ENCODE results near the gene PKNOX1. TPM values are rescaled to one million over a fixed set of nuclear protein-coding genes. Genes with fewer than 3 reads are reported as not detected.
"Not testable (repeated sequence)": the region's sequence is repeated elsewhere in the genome, so short reads cannot be mapped to it uniquely, and the experiment has no call there.

Gene PKNOX1
- polyA plus RNA-seq, 3 donors from 2014 or later: 11.0 to 25.3 (median 14.8) TPM

- Mint-ChIP-seq H3K27me3 (ENCODE audit: low read depth in 3 of 3) (peaks cover 0 to 3% (median 2%) of the 10 kb centered on the region in 3 donors), H3K9me3 (no peaks in the 10 kb centered on the region), H3K4me1 (peaks cover 0 to 1% of the 10 kb centered on the region in 2 donors), H3K27ac (no peak overlapping the region), H3K4me3 (no peak overlapping the region), H3K36me3 (peaks cover 12 to 62% (median 17%) of the 10 kb centered on the region in 3 donors)
- DNase-seq: no peak
These were observed 51.3 kb downstream of the PKNOX1 start for GRCh38 chr21:43025636-43026180.

- no peak overlapping the region for H3K27ac Mint-ChIP-seq
These were observed 53.7 kb downstream of the PKNOX1 start for GRCh38 chr21:43027846-43028731.

GRCh38 chr21:43029785-43030184 lies 55.4 kb downstream of the PKNOX1 start:
- Mint-ChIP-seq H3K36me3 (peaks cover 3 to 52% (median 18%) of the 10 kb centered on the region in 3 donors), H3K27me3 (ENCODE audit: low read depth in 3 of 3) (peaks cover 0 to 2% (median 1%) of the 10 kb centered on the region in 3 donors), H3K27ac (no peak overlapping the region)

More at GRCh38 chr21:43027846-43028731, 53.7 kb downstream of the PKNOX1 start:
- DNase-seq: no peak
- H3K36me3 Mint-ChIP-seq: peaks cover 3 to 63% (median 18%) of the 10 kb centered on the region in 3 donors
- H3K9me3 Mint-ChIP-seq: no peaks in the 10 kb centered on the region
- no peak overlapping the region for H3K4me3 Mint-ChIP-seq
- peaks cover 0 to 2% (median 1%) of the 10 kb centered on the region in 3 donors for H3K27me3 Mint-ChIP-seq (ENCODE audit: low read depth in 3 of 3)
- H3K4me1 Mint-ChIP-seq: no peaks in the 10 kb centered on the region

GRCh38 chr21:43031121-43031619 lies 56.8 kb downstream of the PKNOX1 start:
- H3K4me3 Mint-ChIP-seq: no peak overlapping the region
- H3K27me3 Mint-ChIP-seq (ENCODE audit: low read depth in 3 of 3): peaks cover 0 to 2% (median 1%) of the 10 kb centered on the region in 3 donors
- DNase-seq: no peak
- H3K4me1 Mint-ChIP-seq: no peaks in the 10 kb centered on the region
- peaks cover 3 to 48% (median 18%) of the 10 kb centered on the region in 3 donors for H3K36me3 Mint-ChIP-seq
- no peak overlapping the region for H3K27ac Mint-ChIP-seq
- H3K9me3 Mint-ChIP-seq: no peaks in the 10 kb centered on the region

More at GRCh38 chr21:43029785-43030184, 55.4 kb downstream of the PKNOX1 start:
- no peaks in the 10 kb centered on the region for H3K4me1 Mint-ChIP-seq
- no peaks in the 10 kb centered on the region for H3K9me3 Mint-ChIP-seq
- no peak for DNase-seq
- H3K4me3 Mint-ChIP-seq: no peak overlapping the region

- Mint-ChIP-seq H3K4me3 (no peak overlapping the region), H3K27ac (no peak overlapping the region), H3K27me3 (ENCODE audit: low read depth in 3 of 3) (peaks cover 0 to 2% (median 1%) of the 10 kb centered on the region in 3 donors), H3K4me1 (no peaks in the 10 kb centered on the region), H3K36me3 (peaks cover 3 to 28% (median 10%) of the 10 kb centered on the region in 3 donors), H3K9me3 (no peaks in the 10 kb centered on the region)
- DNase-seq: no peak
These were observed 59.7 kb downstream of the PKNOX1 start for GRCh38 chr21:43034101-43034500.

- no peaks in the 10 kb centered on the region for H3K9me3 Mint-ChIP-seq
- DNase-seq: no peak
- H3K27ac Mint-ChIP-seq: no peak overlapping the region
- peaks cover 3 to 24% (median 8%) of the 10 kb centered on the region in 3 donors for H3K36me3 Mint-ChIP-seq
- H3K27me3 Mint-ChIP-seq (ENCODE audit: low read depth in 3 of 3): peaks cover 0 to 2% (median 0%) of the 10 kb centered on the region in 3 donors
- H3K4me1 Mint-ChIP-seq: no peaks in the 10 kb centered on the region
- H3K4me3 Mint-ChIP-seq: no peak overlapping the region
These were observed 60.5 kb downstream of the PKNOX1 start for GRCh38 chr21:43034826-43035225.

GRCh38 chr21:43036889-43037288 lies 62.5 kb downstream of the PKNOX1 start:
- H3K4me3 Mint-ChIP-seq; H3K4me1 Mint-ChIP-seq; H3K27me3 Mint-ChIP-seq (ENCODE audit: low read depth in 3 of 3); DNase-seq; H3K36me3 Mint-ChIP-seq; H3K9me3 Mint-ChIP-seq; H3K27ac Mint-ChIP-seq: not testable (repeated sequence)

GRCh38 chr21:43037918-43038658 lies 63.7 kb downstream of the PKNOX1 start:
- not testable (repeated sequence) for H3K36me3 Mint-ChIP-seq; H3K4me3 Mint-ChIP-seq; H3K27me3 Mint-ChIP-seq (ENCODE audit: low read depth in 3 of 3); H3K4me1 Mint-ChIP-seq; H3K27ac Mint-ChIP-seq; DNase-seq; H3K9me3 Mint-ChIP-seq

- not testable (repeated sequence) for H3K27me3 Mint-ChIP-seq (ENCODE audit: low read depth in 3 of 3); H3K27ac Mint-ChIP-seq
These were observed 64.3 kb downstream of the PKNOX1 start for GRCh38 chr21:43038659-43039044.

GRCh38 chr21:43042169-43042568 lies 67.8 kb downstream of the PKNOX1 start:
- not testable (repeated sequence) for H3K27ac Mint-ChIP-seq; H3K9me3 Mint-ChIP-seq; H3K4me1 Mint-ChIP-seq; H3K36me3 Mint-ChIP-seq; H3K27me3 Mint-ChIP-seq (ENCODE audit: low read depth in 3 of 3); DNase-seq; H3K4me3 Mint-ChIP-seq

More at GRCh38 chr21:43038659-43039044, 64.3 kb downstream of the PKNOX1 start:
- not testable (repeated sequence) for H3K36me3 Mint-ChIP-seq, H3K4me3 Mint-ChIP-seq, DNase-seq, H3K4me1 Mint-ChIP-seq, H3K9me3 Mint-ChIP-seq

- H3K27ac Mint-ChIP-seq; DNase-seq; H3K9me3 Mint-ChIP-seq; H3K27me3 Mint-ChIP-seq (ENCODE audit: low read depth in 3 of 3); H3K4me1 Mint-ChIP-seq; H3K4me3 Mint-ChIP-seq; H3K36me3 Mint-ChIP-seq: not testable (repeated sequence)
These were observed 68.9 kb downstream of the PKNOX1 start for GRCh38 chr21:43043291-43043690.

GRCh38 chr21:43044547-43044946 lies 70.2 kb downstream of the PKNOX1 start:
- H3K27ac Mint-ChIP-seq: peak overlapping the region in 1 of 6 donors; percentile 12
- not testable (repeated sequence) for H3K27me3 Mint-ChIP-seq (ENCODE audit: low read depth in 3 of 3); H3K4me3 Mint-ChIP-seq; H3K4me1 Mint-ChIP-seq; DNase-seq; H3K9me3 Mint-ChIP-seq; H3K36me3 Mint-ChIP-seq

- peak overlapping the region in 4 of 6 donors; percentile 73 to 93 (median 86) for H3K27ac Mint-ChIP-seq
- H3K9me3 Mint-ChIP-seq; H3K27me3 Mint-ChIP-seq (ENCODE audit: low read depth in 3 of 3); H3K36me3 Mint-ChIP-seq; H3K4me1 Mint-ChIP-seq: not testable (repeated sequence)
- peak overlapping the region; percentile 38 to 82 (median 77) for H3K4me3 Mint-ChIP-seq
- DNase-seq: peak in 1 of 3 donors; percentile 12
These were observed 71.0 kb downstream of the PKNOX1 start for GRCh38 chr21:43045165-43045875.

Data from immature natural killer cell (primary cell).